PC-3 (cell line): ENCODE measurements around the gene KCNJ5. TPM values are rescaled to one million over a fixed set of nuclear protein-coding genes. Genes with fewer than 3 reads are reported as not detected.

Source experiments
- ATAC-seq: fragments of 200-7000 bp; cut with Tn5 transposase; 2 replicates; pipeline ENCODE4 v1.9.1; 2020; ENCODE audit warnings: mild to moderate bottlenecking, moderate library complexity
- BruUV-seq: library from RNA; stranded (reverse); fragments of 400-500 nt; replicated peaks from 2 replicates; lab custom pipeline; 2021; lab: Mats Ljungman, UMichigan
- CTCF ChIA-PET: fragments of 300-600 bp; sonication (Branson Sonifier 250); formaldehyde crosslinking; loops from one replicate; lab custom pipeline; 2022; ENCODE audit warnings: antibody characterized with exemption; lab: Charles Lee
- POLR2A ChIA-PET: fragments of 300-600 bp; sonication (Branson Sonifier 250); formaldehyde crosslinking; loops from one replicate; lab custom pipeline; 2022; ENCODE audit warnings: antibody characterized with exemption; ENCODE audit not compliant: unreplicated experiment; lab: Charles Lee
- DNase-seq: peaks from one replicate; pipeline ENCODE4 v3.0.0-alpha.2; 2015
- H2AFZ ChIP-seq: fragments of 300-600 bp; sonication (generic); 2 replicates; pipeline ENCODE4 v1.6.0; 2016; ENCODE audit warnings: antibody characterized with exemption, low read length
- H3F3A ChIP-seq: fragments of 300-600 bp; sonication (generic); one replicate; pipeline ENCODE4 v1.6.0; 2017; ENCODE audit warnings: antibody characterized with exemption, low read length, control low read depth, mild to moderate bottlenecking; ENCODE audit not compliant: unreplicated experiment
- H3K27ac ChIP-seq: fragments of 300-600 bp; sonication (generic); 2 replicates; pipeline ENCODE4 v1.5.1; 2016; ENCODE audit warnings: mild to moderate bottlenecking, low read length
- H3K27me3 ChIP-seq: fragments of 300-600 bp; sonication (generic); 2 replicates; pipeline ENCODE4 v1.6.1; 2016; ENCODE audit warnings: low read length, mixed read lengths
- H3K36me3 ChIP-seq: fragments of 300-600 bp; sonication (generic); 2 replicates; pipeline ENCODE4 v1.6.1; 2016; ENCODE audit warnings: low read depth, mixed run types, low read length, mixed read lengths
- H3K4me1 ChIP-seq: fragments of 300-600 bp; sonication (generic); 2 replicates; pipeline ENCODE4 v1.5.1; 2016; ENCODE audit warnings: low read length; ENCODE audit not compliant: insufficient read depth
- H3K4me2 ChIP-seq: fragments of 300-600 bp; sonication (generic); 2 replicates; pipeline ENCODE4 v1.6.0; 2016; ENCODE audit warnings: low read length
- H3K4me3 ChIP-seq: fragments of 300-600 bp; sonication (generic); 2 replicates; pipeline ENCODE4 v1.5.1; 2016; ENCODE audit warnings: mild to moderate bottlenecking, low read length, mixed read lengths
- H3K79me2 ChIP-seq: fragments of 300-600 bp; sonication (generic); 2 replicates; pipeline ENCODE4 v1.6.1; 2017; ENCODE audit warnings: low read length, mixed read lengths
- H3K9ac ChIP-seq: fragments of 300-600 bp; sonication (generic); 2 replicates; pipeline ENCODE4 v1.6.0; 2016; ENCODE audit warnings: mild to moderate bottlenecking, low read length
- H3K9me2 ChIP-seq: fragments of 300-600 bp; sonication (generic); replicated peaks from 2 replicates; pipeline ENCODE4 v1.6.1; 2016; ENCODE audit warnings: mixed run types, low read length, mixed read lengths
- H3K9me3 ChIP-seq: fragments of 300-600 bp; sonication (generic); 2 replicates; pipeline ENCODE4 v1.6.1; 2016; ENCODE audit warnings: low read length, mixed read lengths
- H4K20me1 ChIP-seq: fragments of 300-600 bp; sonication (generic); 2 replicates; pipeline ENCODE4 v1.6.1; 2016; ENCODE audit warnings: low read length, mixed read lengths
- CTCF ChIP-seq: fragments of 300-600 bp; sonication (generic); conservative IDR thresholded peaks from 2 replicates; pipeline ENCODE4 v1.5.1; 2017; ENCODE audit warnings: antibody characterized with exemption, low read depth, mild to moderate bottlenecking, low read length
- EZH2 ChIP-seq: fragments of 300-600 bp; sonication (generic); IDR thresholded peaks from one replicate; pipeline ENCODE4 v1.6.1; 2017; ENCODE audit warnings: antibody characterized with exemption, mild to moderate bottlenecking, low read length; ENCODE audit not compliant: unreplicated experiment
- EZH2phosphoT487 ChIP-seq: fragments of 300-600 bp; sonication (generic); IDR thresholded peaks from 2 replicates; pipeline ENCODE4 v1.6.1; 2018; ENCODE audit warnings: mild to moderate bottlenecking, antibody characterized with exemption, low read length, borderline replicate concordance
- intact Hi-C: fragments of 100-400 bp; cut with micrococcal nuclease; formaldehyde crosslinking; loops from 2 replicates; pipeline ENCODE4 v1.9.0; 2023
- total RNA-seq: library from RNA; depleted of rRNA; stranded (reverse); fragments of >200 nt; gene quantifications from 2 replicates; pipeline ENCODE4 v1.2.3, GENCODE V29; 2014

Gene KCNJ5
- total RNA-seq, 1 experiment from 2014 or later: not detected

GRCh38 chr11:128876133-128876650 lies 15.0 kb upstream of the KCNJ5 start:
- H2AFZ ChIP-seq: no peak overlapping the region
- H3K4me1 ChIP-seq: no peaks in the 10 kb centered on the region
- ChIA-PET CTCF (no interaction called here), POLR2A (no interaction called here)
- intact Hi-C loops: no loop called here
- no peaks in the 10 kb centered on the region for H3K9me2 ChIP-seq
- H3K79me2 ChIP-seq: no peaks in the 10 kb centered on the region
- H3F3A ChIP-seq: no peaks in the 10 kb centered on the region
- H3K4me2 ChIP-seq: no peak overlapping the region
- TF ChIP-seq CTCF (no peak), EZH2 (no peak), EZH2phosphoT487 (no peak)
- no peak overlapping the region for H3K4me3 ChIP-seq
- no peaks in the 10 kb centered on the region for H4K20me1 ChIP-seq
- no peak overlapping the region for H3K27ac ChIP-seq
- BruUV-seq: no TSS peak
- no peaks in the 10 kb centered on the region for H3K9me3 ChIP-seq
- no peaks in the 10 kb centered on the region for H3K36me3 ChIP-seq
- DNase-seq (no peak), ATAC-seq (no peak)
- H3K9ac ChIP-seq: no peak overlapping the region
- peaks cover 2% of the 10 kb centered on the region; the same call in 1 of the 2 replicates for H3K27me3 ChIP-seq

GRCh38 chr11:128877726-128878125 lies 13.4 kb upstream of the KCNJ5 start:
- no TSS peak for BruUV-seq
- H3K79me2 ChIP-seq: no peaks in the 10 kb centered on the region
- no peak for ATAC-seq

More at GRCh38 chr11:128877726-128878125, 13.4 kb upstream of the KCNJ5 start:
- DNase-seq: no peak
- CTCF ChIA-PET: no interaction called here
- intact Hi-C loops: no loop called here
- Histone ChIP-seq H3K27me3 (peaks cover 15% of the 10 kb centered on the region; the same call in 1 of the 2 replicates), H3K27ac (no peak overlapping the region), H3K4me2 (no peak overlapping the region), H3K4me3 (no peak overlapping the region), H3K9me3 (no peaks in the 10 kb centered on the region), H3K4me1 (no peaks in the 10 kb centered on the region), H3K9me2 (no peaks in the 10 kb centered on the region), H3K9ac (no peak overlapping the region), H4K20me1 (no peaks in the 10 kb centered on the region), H3K36me3 (no peaks in the 10 kb centered on the region), H3F3A (no peaks in the 10 kb centered on the region), H2AFZ (no peak overlapping the region)
- no peak for TF ChIP-seq EZH2
- TF ChIP-seq EZH2phosphoT487: no peak
- no peak for TF ChIP-seq CTCF
- POLR2A ChIA-PET: no interaction called here
